Coronary artery (tissue), 2 donors: ENCODE data around the gene LCK.

Experiments used
- DNase-seq: peaks from one replicate; pipeline ENCODE4 v3.0.0-alpha.2; 2017; ENCODE audit warnings: low spot score
- H3K27ac ChIP-seq, 2 donors: fragments of 200-600 bp; sonication (generic); one replicate each; pipeline ENCODE4 v1.5.1; 2016 to 2019
- H3K4me3 ChIP-seq: fragments of 200-600 bp; sonication (generic); 2 replicates; pipeline ENCODE4 v1.5.1; 2016; ENCODE audit warnings: mild to moderate bottlenecking, moderate library complexity
- CTCF ChIP-seq: fragments of 200-600 bp; sonication (generic); IDR thresholded peaks from one replicate; pipeline ENCODE4 v1.5.1; 2019; ENCODE audit warnings: antibody characterized with exemption

LCK gene

GRCh38 chr1:32329931-32330466 lies 78.9 kb downstream of the LCK start:
- TF ChIP-seq CTCF: no peak
- H3K4me3 ChIP-seq: no peak overlapping the region
- H3K27ac ChIP-seq: no peak overlapping the region
- DNase-seq: no peak

GRCh38 chr1:32330558-32331151 lies 79.6 kb downstream of the LCK start:
- no peak for DNase-seq
- TF ChIP-seq CTCF: no peak
- Histone ChIP-seq H3K27ac (no peak overlapping the region), H3K4me3 (no peak overlapping the region)

GRCh38 chr1:32331549-32331948 lies 80.5 kb downstream of the LCK start:
- no peak for DNase-seq
- no peak overlapping the region for H3K4me3 ChIP-seq
- no peak overlapping the region for H3K27ac ChIP-seq
- no peak for TF ChIP-seq CTCF

- DNase-seq: no peak
- no peak for TF ChIP-seq CTCF
- no peak overlapping the region for H3K4me3 ChIP-seq
- H3K27ac ChIP-seq: no peak overlapping the region
Measured at GRCh38 chr1:32332290-32333079, 81.4 kb downstream of the LCK start.

- no peak for TF ChIP-seq CTCF
- no peak for DNase-seq
- no peak overlapping the region for H3K4me3 ChIP-seq
- no peak overlapping the region for H3K27ac ChIP-seq
Measured at GRCh38 chr1:32333251-32333963, 82.3 kb downstream of the LCK start.

- Histone ChIP-seq H3K27ac (no peak overlapping the region), H3K4me3 (peak overlapping the region; percentile 81)
- no peak for DNase-seq
- no peak for TF ChIP-seq CTCF
Measured at GRCh38 chr1:32334274-32334861, 83.3 kb downstream of the LCK start.
